Left lung (tissue), 4 donors: ENCODE measurements around the gene LASP1NB.
"Not testable (repeated sequence)": the region's sequence is repeated elsewhere in the genome, so short reads cannot be mapped to it uniquely, and the experiment has no call there.

Experiments
- ATAC-seq: fragments of 200-7000 bp; cut with Tn5 transposase; one replicate; pipeline ENCODE4 v1.9.1; 2020; ENCODE audit warnings: moderate library complexity
- DNase-seq, 4 donors: peaks; one replicate each; pipeline ENCODE4 v3.0.0-alpha.2; 2013 to 2020
- H3K27ac ChIP-seq, 2 donors: fragments of 200-600 bp; sonication (generic) in 1 of 2; one replicate each; pipeline versions ENCODE4 v1.5.0 to v1.8.0; 2020 to 2021
- H3K27me3 ChIP-seq, 2 donors: fragments of 200-600 bp; sonication (generic) in 1 of 2; one replicate each; pipeline versions ENCODE4 v1.5.0 to v1.8.0; 2020 to 2021
- H3K36me3 ChIP-seq, 2 donors: fragments of 200-600 bp; sonication (generic) in 1 of 2; one replicate each; pipeline versions ENCODE4 v1.5.0 to v1.8.0; 2020 to 2021
- H3K4me1 ChIP-seq, 2 donors: fragments of 200-600 bp; one replicate each; pipeline ENCODE4 v1.8.0; 2021
- H3K4me3 ChIP-seq, 2 donors: fragments of 200-600 bp; sonication (generic) in 1 of 2; one replicate each; pipeline versions ENCODE4 v1.5.0 to v1.8.0; 2020 to 2021; ENCODE audit warnings: mild to moderate bottlenecking in 1 of 2
- H3K9me3 ChIP-seq, 2 donors: fragments of 200-600 bp; sonication (generic) in 1 of 2; one replicate each; pipeline versions ENCODE4 v1.5.0 to v1.8.0; 2020 to 2021
- CTCF ChIP-seq, 2 donors: fragments of 200-600 bp; sonication (generic) in 1 of 2; IDR thresholded peaks; one replicate each; pipeline versions ENCODE4 v1.5.0 to v1.8.0; 2021; ENCODE audit warnings: antibody characterized with exemption in 2 of 2
- intact Hi-C, 2 donors: fragments of 100-400 bp; cut with DNase I; formaldehyde crosslinking; loops; one replicate each; pipeline versions ENCODE4 v1.11.2 to v1.14.2; 2022
- donor health status: DM: no; HTN: yes; CAD: no.
- donor health status: DM: no; HTN: no; CAD: no.

The LASP1NB gene

GRCh38 chr17:38939987-38940386 is 14.6 kb downstream of the LASP1NB start:
- Histone ChIP-seq H3K4me1 (no peaks in the 10 kb centered on the region), H3K4me3 (no peak overlapping the region), H3K9me3 (no peaks in the 10 kb centered on the region), H3K27me3 (no peaks in the 10 kb centered on the region), H3K36me3 (no peaks in the 10 kb centered on the region), H3K27ac (no peak overlapping the region)
- DNase-seq, result no peak
- intact Hi-C loops, result no loop called here
- ATAC-seq, result no peak
- no peak for TF ChIP-seq CTCF (IDR thresholded peaks at IDR 0.05)

GRCh38 chr17:38940404-38940803 is 15.0 kb downstream of the LASP1NB start:
- Histone ChIP-seq H3K27ac (no peak overlapping the region), H3K4me1 (no peaks in the 10 kb centered on the region), H3K36me3 (no peaks in the 10 kb centered on the region), H3K27me3 (no peaks in the 10 kb centered on the region), H3K9me3 (no peaks in the 10 kb centered on the region), H3K4me3 (no peak overlapping the region)
- ATAC-seq (no peak), DNase-seq (no peak)
- no peak for TF ChIP-seq CTCF (IDR thresholded peaks at IDR 0.05)
- intact Hi-C loops, result no loop called here

GRCh38 chr17:38942696-38943334 is 17.4 kb downstream of the LASP1NB start:
- no peak for TF ChIP-seq CTCF (IDR thresholded peaks at IDR 0.05)
- ATAC-seq, result no peak
- no peak for DNase-seq
- intact Hi-C loops, result no loop called here
- no peak overlapping the region for H3K27ac ChIP-seq
- no peaks in the 10 kb centered on the region for H3K9me3 ChIP-seq
- no peaks in the 10 kb centered on the region for H3K4me1 ChIP-seq
- H3K4me3 ChIP-seq, result no peak overlapping the region
- no peaks in the 10 kb centered on the region for H3K36me3 ChIP-seq
- H3K27me3 ChIP-seq, result no peaks in the 10 kb centered on the region

- H3K27ac ChIP-seq, result no peak overlapping the region
- DNase-seq (no peak), ATAC-seq (no peak)
- no peaks in the 10 kb centered on the region for H3K4me1 ChIP-seq
- no peaks in the 10 kb centered on the region for H3K36me3 ChIP-seq
- no peak for TF ChIP-seq CTCF (IDR thresholded peaks at IDR 0.05)
- no peak overlapping the region for H3K4me3 ChIP-seq
- intact Hi-C loops, result no loop called here
- no peaks in the 10 kb centered on the region for H3K9me3 ChIP-seq
- no peaks in the 10 kb centered on the region for H3K27me3 ChIP-seq
Measured at GRCh38 chr17:38943607-38944006, 18.2 kb downstream of the LASP1NB start.

- Histone ChIP-seq H3K4me3 (no peak overlapping the region), H3K4me1 (no peaks in the 10 kb centered on the region), H3K27ac (no peak overlapping the region), H3K9me3 (no peaks in the 10 kb centered on the region), H3K36me3 (no peaks in the 10 kb centered on the region), H3K27me3 (no peaks in the 10 kb centered on the region)
- DNase-seq, result no peak
- no peak for TF ChIP-seq CTCF (IDR thresholded peaks at IDR 0.05)
- ATAC-seq, result no peak
- intact Hi-C loops, result no loop called here
Measured at GRCh38 chr17:38947189-38947588, 21.8 kb downstream of the LASP1NB start.

GRCh38 chr17:38953800-38954199 is 28.4 kb downstream of the LASP1NB start:
- intact Hi-C loops, result not testable (repeated sequence)

More at GRCh38 chr17:38953800-38954199, 28.4 kb downstream of the LASP1NB start:
- H3K27ac ChIP-seq, DNase-seq, H3K36me3 ChIP-seq, ATAC-seq, H3K4me1 ChIP-seq, H3K4me3 ChIP-seq, H3K27me3 ChIP-seq, H3K9me3 ChIP-seq: not testable (repeated sequence)
